Measurements from ENCODE around the gene RAB11FIP5. TPM values are rescaled to one million over a fixed set of nuclear protein-coding genes. Genes with fewer than 3 reads are reported as not detected.
A peak's percentile ranks its signal among the peaks of the same experiment; 100 is the strongest.
"Not testable (repeated sequence)": the region's sequence is repeated elsewhere in the genome, so short reads cannot be mapped to it uniquely, and the experiment has no call there.

RAB11FIP5 gene
- total RNA-seq, 1 experiment from 2014 or later = 17.4 TPM

DNA sequence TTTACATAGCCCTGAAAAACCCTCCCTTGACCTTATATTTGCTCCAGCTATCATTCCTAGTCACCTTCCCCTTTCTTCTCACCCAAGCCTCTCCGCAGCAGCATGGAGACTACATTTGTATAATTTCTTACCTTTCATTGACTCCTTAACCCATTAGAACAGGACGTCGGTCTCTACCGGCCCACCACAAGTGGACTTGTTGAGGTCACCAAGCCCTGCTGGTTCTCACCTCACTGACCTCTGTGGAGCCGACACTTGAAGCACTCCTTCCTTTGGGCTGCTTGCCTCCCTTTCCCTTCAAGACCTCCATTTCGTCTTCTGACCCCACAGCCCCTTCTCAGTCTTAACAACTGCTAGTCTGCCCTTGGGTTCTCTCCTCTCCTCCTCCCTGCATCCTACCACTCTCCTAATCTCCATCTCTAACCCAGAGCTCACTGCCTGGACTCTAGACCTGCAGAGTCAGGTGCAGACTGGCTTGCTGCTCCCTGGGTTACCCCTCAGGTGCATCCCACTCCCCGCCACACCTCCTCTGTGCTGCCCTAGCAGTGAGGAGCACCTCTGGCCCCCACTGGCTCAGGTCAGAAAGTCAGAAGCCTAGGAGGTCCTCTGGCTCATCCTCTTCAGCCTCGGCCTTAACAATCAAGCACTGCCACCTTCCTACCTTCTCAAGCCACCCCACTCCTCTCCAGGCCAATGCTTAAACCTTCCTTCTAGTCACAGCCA, 35.9 kb downstream of the RAB11FIP5 start:
- in situ Hi-C loops (cut with HindIII; ENCODE audit: low pct_unique_long_range_greater_than_20kb, low sequenced_read_pairs) = no loop called here
- DNase-seq (ENCODE audit: low read depth, low spot score) = no peak

- in situ Hi-C loops (cut with HindIII; ENCODE audit: low pct_unique_long_range_greater_than_20kb, low sequenced_read_pairs) = no loop called here
- DNase-seq (ENCODE audit: low read depth, low spot score) = no peak
Measured at GRCh38 chr2:73075477-73076373, 37.0 kb downstream of the RAB11FIP5 start.

- no peak for DNase-seq (ENCODE audit: low read depth, low spot score)
- in situ Hi-C loops (cut with HindIII; ENCODE audit: low pct_unique_long_range_greater_than_20kb, low sequenced_read_pairs) = no loop called here
Measured at GRCh38 chr2:73074110-73075069, 38.4 kb downstream of the RAB11FIP5 start.

- in situ Hi-C loops (cut with HindIII; ENCODE audit: low pct_unique_long_range_greater_than_20kb, low sequenced_read_pairs) = no loop called here
- no peak for DNase-seq (ENCODE audit: low read depth, low spot score)
Measured at GRCh38 chr2:73072416-73072815, 40.3 kb downstream of the RAB11FIP5 start.

- DNase-seq (ENCODE audit: low read depth, low spot score) = no peak
- in situ Hi-C loops (cut with HindIII; ENCODE audit: low pct_unique_long_range_greater_than_20kb, low sequenced_read_pairs) = no loop called here
Measured at GRCh38 chr2:73072129-73072395, 40.7 kb downstream of the RAB11FIP5 start.

DNA sequence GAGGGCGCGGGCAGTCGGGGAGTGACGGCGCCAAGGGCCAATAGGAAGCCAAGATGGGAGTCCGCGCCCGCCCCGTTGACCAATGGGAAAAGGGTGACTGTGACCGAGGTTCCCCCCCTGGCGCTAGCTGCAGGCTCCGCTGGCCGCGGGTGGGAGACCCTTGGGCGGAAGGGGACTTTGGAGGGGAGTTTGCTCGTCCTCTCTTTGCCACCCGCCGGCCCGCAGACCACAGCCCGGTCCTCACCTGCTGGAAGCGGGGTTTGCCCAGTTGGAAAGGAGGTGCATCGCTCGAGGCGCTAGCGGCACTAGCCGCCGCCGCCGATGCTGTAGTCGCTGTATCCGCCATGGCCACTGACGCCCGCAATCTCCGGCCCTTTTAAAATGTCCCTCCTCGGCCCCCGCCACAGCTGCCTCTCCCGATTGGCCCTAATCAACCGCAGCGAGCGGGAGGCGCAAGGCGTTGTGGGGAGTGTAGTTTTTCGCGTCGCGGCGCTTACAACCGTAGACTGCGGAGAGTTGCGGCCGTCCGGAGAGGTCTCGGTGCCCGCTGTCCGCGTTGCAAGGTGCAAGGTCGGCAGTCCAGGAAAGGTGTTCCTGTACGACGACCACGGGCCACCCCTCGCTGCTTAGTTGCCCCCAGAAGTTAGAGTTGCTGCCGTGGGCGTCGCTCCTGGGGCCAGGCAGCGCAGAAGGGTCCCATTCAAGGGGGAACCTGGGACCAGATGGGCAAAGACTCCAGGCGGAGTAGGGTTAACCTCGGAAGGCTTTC, 41.2 kb downstream of the RAB11FIP5 start, which contains the start of gene SFXN5:
Gene SFXN5, minus strand, starts transcription at position 353 of the 769 bp plus-strand sequence. Its CDS starts 7 bp downstream, at position 346.
- in situ Hi-C loops (cut with HindIII; ENCODE audit: low pct_unique_long_range_greater_than_20kb, low sequenced_read_pairs) = no loop called here
- peak; percentile 97 for DNase-seq (ENCODE audit: low read depth, low spot score)

DNA sequence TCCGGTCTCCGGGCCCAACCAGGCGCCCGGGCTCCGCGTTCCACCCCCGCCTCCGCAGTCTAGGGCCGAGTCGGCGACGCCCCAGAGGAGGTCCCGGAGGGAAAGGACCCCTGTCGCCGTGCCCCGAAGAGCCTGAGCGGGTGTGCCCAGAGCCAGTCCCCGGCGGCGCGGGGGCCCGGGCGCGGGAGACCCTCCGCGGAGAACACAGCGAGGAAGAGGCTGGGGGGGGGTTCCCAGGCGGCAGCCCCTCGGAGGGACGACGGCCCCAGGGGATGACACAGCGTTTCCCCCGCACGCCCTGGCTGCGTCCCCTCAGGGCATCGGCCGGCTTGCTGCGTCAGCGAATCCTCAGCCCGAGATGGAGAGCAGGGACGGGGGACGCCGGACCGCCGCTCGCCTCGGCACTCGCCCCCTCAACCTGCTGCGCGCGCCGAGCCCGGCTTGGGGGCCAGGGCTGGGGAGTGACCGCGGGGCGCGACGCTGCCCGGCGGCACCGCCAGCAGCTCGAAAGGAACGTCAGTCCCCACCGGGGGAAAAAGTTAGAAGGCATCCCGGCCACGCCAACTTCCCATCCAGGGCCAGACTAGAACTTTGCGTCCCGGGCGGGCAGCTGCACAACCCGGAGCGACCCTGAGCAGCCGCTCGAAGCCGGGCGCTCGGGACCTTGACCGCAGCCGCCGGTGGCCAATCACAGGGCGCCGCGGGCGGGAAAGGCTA, 41.9 kb downstream of the RAB11FIP5 start:
- no peak for DNase-seq (ENCODE audit: low read depth, low spot score)
- in situ Hi-C loops (cut with HindIII; ENCODE audit: low pct_unique_long_range_greater_than_20kb, low sequenced_read_pairs) = no loop called here

- in situ Hi-C loops (cut with HindIII; ENCODE audit: low pct_unique_long_range_greater_than_20kb, low sequenced_read_pairs) = no loop called here
- peak; percentile 15 for DNase-seq (ENCODE audit: low read depth, low spot score)
Measured at GRCh38 chr2:73069855-73070642, 42.7 kb downstream of the RAB11FIP5 start.

DNA sequence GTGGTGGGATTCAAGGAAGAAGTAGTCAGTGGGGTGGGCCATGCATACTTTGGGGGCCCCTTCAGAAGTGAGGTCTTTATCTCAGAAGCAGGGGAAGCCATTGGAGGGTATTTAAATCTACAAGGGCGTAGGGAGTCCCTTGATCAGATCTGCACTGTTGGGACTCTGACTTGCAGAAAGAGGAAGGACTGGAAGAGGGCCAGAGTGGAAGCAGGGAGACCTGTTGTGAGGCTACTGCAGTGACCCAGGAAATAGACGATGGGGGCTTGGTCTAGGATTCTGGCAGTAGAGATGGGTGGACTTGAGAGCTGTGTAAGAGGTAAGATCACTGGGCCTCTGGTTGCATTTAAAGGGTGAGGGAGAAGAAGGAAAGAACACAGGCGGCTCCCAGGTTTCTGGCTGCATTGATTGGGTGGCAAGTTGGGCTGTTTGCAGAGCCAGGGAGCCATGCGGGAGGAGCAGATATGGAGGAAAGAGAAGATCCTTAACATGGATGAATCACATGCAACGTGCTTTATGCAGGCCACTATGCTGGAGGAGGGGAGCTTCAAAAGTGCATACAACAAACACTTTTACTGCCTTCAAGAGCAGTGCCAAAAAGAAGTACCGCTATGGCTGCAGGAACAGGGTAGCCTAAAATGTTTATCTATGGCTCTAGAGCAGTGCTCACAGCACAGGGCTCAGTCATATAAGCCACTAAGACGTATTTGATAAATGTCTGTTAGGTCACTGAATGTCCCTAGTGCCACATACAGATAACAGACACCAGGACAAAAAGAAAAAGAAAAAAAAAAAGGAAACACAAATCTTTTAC, 43.5 kb downstream of the RAB11FIP5 start:
- no peak for DNase-seq (ENCODE audit: low read depth, low spot score)
- in situ Hi-C loops (cut with HindIII; ENCODE audit: low pct_unique_long_range_greater_than_20kb, low sequenced_read_pairs) = no loop called here

DNA sequence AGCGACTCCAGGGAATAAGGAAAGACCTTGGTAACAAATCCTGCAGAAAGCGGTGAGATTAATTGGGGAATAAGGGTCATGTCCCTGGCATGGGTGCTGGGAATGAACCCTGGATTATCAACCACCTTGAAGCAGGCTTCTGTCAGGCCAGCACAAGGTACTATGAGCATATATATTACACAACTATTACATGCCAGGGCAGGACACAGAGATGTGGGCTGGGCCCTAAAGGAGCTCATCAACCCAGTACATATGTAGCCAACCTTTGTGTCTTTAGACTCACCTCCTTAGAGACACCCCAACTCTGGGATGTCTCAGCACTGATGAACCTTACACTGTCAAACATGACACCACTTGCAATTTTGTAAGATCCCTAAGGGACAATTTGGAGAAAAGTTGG, 44.6 kb downstream of the RAB11FIP5 start:
- no peak for DNase-seq (ENCODE audit: low read depth, low spot score)
- in situ Hi-C loops (cut with HindIII; ENCODE audit: low pct_unique_long_range_greater_than_20kb, low sequenced_read_pairs) = no loop called here

DNA sequence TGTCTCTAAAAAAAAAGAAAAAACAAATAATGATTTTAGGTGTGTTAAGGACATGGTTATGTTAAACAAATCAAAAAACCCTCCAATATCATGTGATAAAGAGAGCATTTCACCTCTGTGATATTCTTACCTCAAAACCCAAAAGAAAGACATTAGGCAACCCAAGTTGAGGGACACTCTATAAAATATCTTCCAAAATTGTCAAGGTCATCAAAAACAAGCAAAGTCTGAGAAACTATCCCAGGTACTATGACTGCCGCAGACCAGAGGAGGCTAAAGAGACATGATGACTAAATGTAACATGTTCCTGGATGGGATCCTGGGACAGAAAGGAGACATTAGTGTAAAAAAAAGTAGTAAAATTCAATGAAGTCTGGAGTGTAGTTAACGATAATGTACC, 45.7 kb downstream of the RAB11FIP5 start:
- DNase-seq (ENCODE audit: low read depth, low spot score) = no peak
- in situ Hi-C loops (cut with HindIII; ENCODE audit: low pct_unique_long_range_greater_than_20kb, low sequenced_read_pairs) = no loop called here

DNA sequence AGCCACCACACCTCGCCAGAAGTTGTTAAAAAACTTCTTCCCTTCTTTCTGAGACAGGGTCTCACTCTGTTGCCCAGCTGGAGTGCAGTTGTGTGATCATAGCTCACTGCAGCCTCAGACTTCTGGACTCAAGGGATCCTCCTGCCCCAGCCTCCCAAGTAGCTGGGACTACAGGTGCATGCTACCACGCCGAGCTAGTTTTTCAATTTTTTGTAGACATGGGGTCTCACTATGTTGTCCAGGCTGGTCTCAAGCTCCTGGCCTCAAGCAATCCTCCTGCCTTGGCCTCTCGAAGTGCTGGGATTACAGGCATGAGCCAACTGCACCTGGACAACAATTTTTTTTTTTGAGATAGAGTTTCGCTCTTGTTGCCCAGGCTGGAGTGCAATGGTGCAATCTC, 47.7 kb downstream of the RAB11FIP5 start:
- DNase-seq (ENCODE audit: low read depth, low spot score); in situ Hi-C loops (cut with HindIII; ENCODE audit: low pct_unique_long_range_greater_than_20kb, low sequenced_read_pairs): not testable (repeated sequence)

- in situ Hi-C loops (cut with HindIII; ENCODE audit: low pct_unique_long_range_greater_than_20kb, low sequenced_read_pairs) = no loop called here
- no peak for DNase-seq (ENCODE audit: low read depth, low spot score)
Measured at GRCh38 chr2:73063909-73064875, 48.6 kb downstream of the RAB11FIP5 start.

DNA sequence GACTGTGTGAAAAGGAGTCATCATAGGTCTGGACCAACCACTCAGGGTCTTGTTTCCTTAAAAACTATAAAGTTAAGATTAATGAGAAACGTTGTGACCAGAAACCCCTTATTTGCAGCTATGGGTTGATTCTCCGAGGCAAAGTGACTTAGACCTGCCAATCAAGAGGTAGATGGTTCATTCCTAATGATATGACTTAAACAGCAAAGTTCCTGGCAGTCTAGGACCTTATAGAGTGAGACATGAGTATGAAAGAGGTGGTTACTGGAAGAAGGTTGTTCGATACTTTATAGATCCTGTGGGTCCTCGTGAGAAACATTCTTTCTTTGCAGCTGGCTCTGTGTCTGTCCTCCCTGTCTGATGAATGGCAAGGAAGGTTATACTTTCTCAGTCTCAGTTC, 49.3 kb downstream of the RAB11FIP5 start:
- in situ Hi-C loops (cut with HindIII; ENCODE audit: low pct_unique_long_range_greater_than_20kb, low sequenced_read_pairs) = no loop called here

More for the DNA sequence above, 49.3 kb downstream of the RAB11FIP5 start:
- no peak for DNase-seq (ENCODE audit: low read depth, low spot score)

Data from SK-MEL-5 (cell line).